ENCODE measurements around the gene GDF7. TPM values are rescaled to one million over a fixed set of nuclear protein-coding genes. Genes with fewer than 3 reads are reported as not detected.
A peak's percentile ranks its signal among the peaks of the same experiment; 100 is the strongest.

Gene GDF7
- total RNA-seq, 1 experiment from 2014 or later, result 0.04 TPM

- H4K20me1 ChIP-seq (ENCODE audit: control insufficient read depth, insufficient read depth, insufficient read length), result no peaks in the 10 kb centered on the region
- H4K5ac ChIP-seq (ENCODE audit: insufficient read length, low read depth, low read length), result no peak overlapping the region
- H3K4ac ChIP-seq (ENCODE audit: low read depth, low read length), result no peak overlapping the region
- Mint-ChIP-seq H3K4me3 (peak overlapping the region; percentile 6 to 88), H3K36me3 (ENCODE audit: insufficient read depth in 1 of 3, low read depth in 3 of 3) (no peaks in the 10 kb centered on the region; a peak in 1 of 7 replicates), H3K9me3 (no peaks in the 10 kb centered on the region), H3K27ac (no peak overlapping the region), H3K4me1 (peaks cover 33 to 38% of the 10 kb centered on the region in 2 experiments), H3K27me3 (ENCODE audit: low read depth) (peaks cover 35% of the 10 kb centered on the region)
- no peak overlapping the region for H3K4me2 ChIP-seq (ENCODE audit: insufficient read depth, insufficient read length, low read length)
- H2AFZ ChIP-seq (ENCODE audit: low read length), result no peak overlapping the region
- no peak overlapping the region for H2BK120ac ChIP-seq (ENCODE audit: low read depth, low read length, poor library complexity, severe bottlenecking)
- DNase-seq, result no peak
- H3K79me2 ChIP-seq (ENCODE audit: insufficient read depth, low read length), result no peaks in the 10 kb centered on the region
- TF ChIP-seq CTCF (conservative IDR thresholded peaks at IDR 0.05), result no peak
- no peak overlapping the region for H2AK5ac ChIP-seq (ENCODE audit: insufficient read length, low read length)
- no peak overlapping the region for H4K91ac ChIP-seq (ENCODE audit: insufficient read length, low read depth, low read length)
- no peak overlapping the region for H3K23ac ChIP-seq (ENCODE audit: insufficient read length, low read depth, low read length)
- H4K8ac ChIP-seq (replicated peaks; ENCODE audit: insufficient read length, low read depth, low read length), result no peak overlapping the region
- H2BK12ac ChIP-seq (ENCODE audit: insufficient read length, low read depth, low read length), result no peak overlapping the region
- H3T11ph ChIP-seq (ENCODE audit: low read length), result no peak overlapping the region
- H2BK15ac ChIP-seq (ENCODE audit: low read depth, low read length), result no peak overlapping the region
- WGBS (ENCODE audit: extremely low coverage, insufficient read length, low lambda C conversion rate), result no CpG with 5 or more reads among the region's 7 CpGs
- no peak overlapping the region for H2BK20ac ChIP-seq (ENCODE audit: low read depth, low read length, poor library complexity, severe bottlenecking)
- H3K18ac ChIP-seq (ENCODE audit: insufficient read length, low read depth, low read length), result no peak overlapping the region
- H3K27me3 ChIP-seq (ENCODE audit: insufficient read depth, low read length), result no peaks in the 10 kb centered on the region
- H3K14ac ChIP-seq (ENCODE audit: insufficient read depth, low read length), result no peak overlapping the region
- no peaks in the 10 kb centered on the region for H3K79me1 ChIP-seq (ENCODE audit: insufficient read depth, low read depth, low read length, poor library complexity, severe bottlenecking)
- no peaks in the 10 kb centered on the region for H3K9me3 ChIP-seq (ENCODE audit: control insufficient read depth, low read depth, low read length)
- no peaks in the 10 kb centered on the region; the same call in 1 of the 2 replicates for H3K4me1 ChIP-seq (ENCODE audit: insufficient read depth, low read length)
- no peak overlapping the region for H2BK5ac ChIP-seq (ENCODE audit: insufficient read length, low read length)
- H3K27ac ChIP-seq (ENCODE audit: insufficient read length, low read depth, low read length), result no peak overlapping the region
- peaks cover 5% of the 10 kb centered on the region for H3K23me2 ChIP-seq (ENCODE audit: insufficient read length, low read depth, low read length, poor library complexity, severe bottlenecking)
- H3K9ac ChIP-seq (ENCODE audit: extremely low read depth, insufficient read length, low read length), result no peak overlapping the region
- no peak overlapping the region for H3K56ac ChIP-seq (ENCODE audit: insufficient read length, low read depth, low read length)
Measured at GRCh38 chr2:20652141-20652540, 14.8 kb upstream of the GDF7 start.

Measured in H9 (cell line).